GM19043 (cell line): ENCODE data around the gene ADD3.
"Not testable (repeated sequence)": the region's sequence is repeated elsewhere in the genome, so short reads cannot be mapped to it uniquely, and the experiment has no call there.

Experiments used
- ATAC-seq: cut with Tn5 transposase; IDR thresholded peaks from one replicate; pipeline ENCODE4 v1.9.1; 2021; ENCODE audit warnings: low read depth; ENCODE audit not compliant: unreplicated experiment

ADD3 gene

DNA sequence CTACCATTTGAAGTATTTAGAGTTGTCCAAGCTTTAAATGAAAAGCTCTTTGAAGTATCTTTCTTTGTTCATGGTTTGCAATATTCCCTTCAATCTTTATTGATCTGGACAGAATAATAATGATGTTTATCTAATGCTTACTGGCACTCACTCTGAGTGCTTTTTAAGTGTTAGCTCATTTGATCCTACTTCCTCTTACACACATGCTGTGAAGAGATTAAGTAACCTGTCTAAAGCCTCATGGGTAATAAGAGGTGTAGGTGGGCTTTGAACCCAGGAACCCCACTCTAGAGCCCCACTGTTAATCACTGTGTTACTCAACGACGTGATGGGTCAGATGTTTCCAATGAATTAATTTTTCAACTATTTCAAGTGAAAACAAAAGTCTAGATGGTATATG is 31.1 kb upstream of the ADD3 start:
- no peak for ATAC-seq

DNA sequence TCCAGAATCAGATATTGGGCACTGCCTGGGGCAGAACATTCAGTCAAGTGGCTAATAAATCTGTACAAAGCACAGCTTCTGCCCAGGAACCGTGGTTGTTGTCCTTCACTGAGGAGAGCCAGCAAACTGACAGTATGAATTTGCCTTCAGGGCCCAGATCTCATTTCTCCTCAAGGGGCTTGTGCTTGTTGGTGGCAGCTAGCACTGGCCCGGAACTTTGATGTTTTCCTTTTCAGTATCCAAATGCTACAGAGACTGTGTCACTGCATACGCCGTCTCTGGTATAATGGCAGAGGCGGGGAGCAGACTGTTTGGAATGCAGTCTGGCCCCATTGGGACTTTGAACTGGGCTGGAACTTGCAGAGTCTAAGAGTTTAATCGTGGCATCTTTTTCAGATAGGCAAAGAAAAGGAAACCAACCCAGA is 30.4 kb upstream of the ADD3 start:
- ATAC-seq = no peak

DNA sequence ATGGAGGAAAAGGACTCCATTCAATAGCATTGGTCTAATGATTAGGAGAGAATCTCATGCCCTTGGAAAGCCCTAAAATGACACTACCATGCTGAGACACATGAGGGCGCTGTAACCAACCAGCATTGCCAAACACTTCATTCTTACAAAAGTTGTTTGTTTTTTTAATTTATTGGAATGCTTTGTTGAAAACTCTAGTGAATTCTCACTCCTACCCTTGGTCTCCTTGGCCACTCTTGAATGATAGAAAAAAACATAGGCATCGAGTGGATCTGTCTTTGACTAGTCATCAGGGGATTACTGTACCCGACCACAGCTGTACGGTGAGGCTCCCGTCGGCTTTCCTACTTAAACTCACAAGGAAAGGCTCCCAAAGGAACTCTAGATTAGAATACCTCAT is 29.3 kb upstream of the ADD3 start:
- ATAC-seq = no peak

DNA sequence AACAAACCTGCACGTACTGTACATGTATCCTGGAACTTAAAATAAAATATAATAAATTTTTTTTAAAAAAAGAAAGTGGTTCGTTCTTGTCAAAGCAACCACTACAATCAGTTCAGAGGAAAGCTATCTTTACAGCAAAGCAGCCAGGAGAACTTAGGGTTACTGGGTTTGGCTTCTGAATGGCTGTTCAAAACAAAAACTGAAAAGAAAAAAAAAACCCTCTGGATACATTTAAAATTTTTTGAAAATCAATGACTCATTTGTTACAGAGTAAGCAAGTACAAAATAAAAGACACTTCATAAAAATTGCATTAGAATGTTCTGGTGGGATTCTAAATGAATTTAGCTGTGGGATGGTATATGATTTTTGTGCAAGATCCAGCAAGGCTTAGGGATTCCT is 28.6 kb upstream of the ADD3 start:
- ATAC-seq = no peak

DNA sequence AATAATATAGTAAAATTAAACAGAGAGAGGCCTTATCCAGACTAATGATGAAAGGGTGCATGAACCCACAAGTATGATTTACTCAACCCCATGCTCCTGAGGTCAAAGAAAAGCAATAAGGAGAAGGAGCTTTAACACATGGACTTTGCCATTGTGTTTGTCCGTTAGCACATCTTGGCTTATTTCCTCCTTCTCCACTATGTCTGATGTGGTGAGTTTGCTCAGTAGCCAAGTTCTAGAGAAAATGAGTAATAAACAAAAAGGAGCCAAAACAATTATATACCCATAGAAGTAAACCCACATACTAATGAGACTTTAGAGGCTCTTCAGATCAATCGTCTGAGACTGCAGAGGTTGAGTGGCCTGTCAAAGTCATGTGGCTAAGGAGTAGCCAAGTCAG is 26.1 kb upstream of the ADD3 start:
- no peak for ATAC-seq

DNA sequence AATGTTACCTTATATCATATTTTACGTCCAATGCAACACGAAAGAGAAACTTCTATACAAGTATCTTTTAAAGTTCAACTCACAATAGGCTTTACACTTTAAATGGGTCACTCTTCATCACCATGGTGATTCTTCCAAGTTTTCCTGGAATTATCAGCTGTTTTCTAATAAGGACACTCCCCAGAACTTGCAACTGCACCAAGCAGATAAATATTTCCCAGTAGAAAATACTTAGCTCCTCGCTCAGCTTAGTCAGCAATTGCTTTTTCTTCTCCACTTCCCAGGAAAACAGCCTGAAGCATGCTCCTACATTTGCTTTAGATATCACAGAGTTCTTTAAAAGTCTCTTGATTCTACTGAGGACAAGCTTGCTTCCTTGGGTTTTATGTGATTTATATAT is 25.7 kb upstream of the ADD3 start:
- no peak for ATAC-seq

DNA sequence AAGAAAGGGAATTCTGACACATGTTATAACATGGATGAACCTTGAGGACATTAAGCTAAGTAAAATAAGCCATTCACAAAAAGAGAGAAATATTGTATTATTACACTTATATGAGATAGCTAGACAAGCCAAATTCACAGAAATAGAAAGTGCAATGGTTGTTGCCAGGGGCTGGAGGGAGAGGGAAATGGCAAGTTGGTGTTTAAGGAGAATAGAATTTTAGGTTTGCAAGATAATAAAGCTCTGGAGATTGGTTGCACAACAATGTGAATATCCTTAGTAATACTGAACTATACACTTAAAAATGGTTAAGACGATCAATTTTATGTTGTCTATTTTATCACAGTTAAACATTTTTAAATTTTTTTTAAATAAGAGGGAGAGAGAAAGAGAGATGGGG is 25.0 kb upstream of the ADD3 start:
- no peak for ATAC-seq

DNA sequence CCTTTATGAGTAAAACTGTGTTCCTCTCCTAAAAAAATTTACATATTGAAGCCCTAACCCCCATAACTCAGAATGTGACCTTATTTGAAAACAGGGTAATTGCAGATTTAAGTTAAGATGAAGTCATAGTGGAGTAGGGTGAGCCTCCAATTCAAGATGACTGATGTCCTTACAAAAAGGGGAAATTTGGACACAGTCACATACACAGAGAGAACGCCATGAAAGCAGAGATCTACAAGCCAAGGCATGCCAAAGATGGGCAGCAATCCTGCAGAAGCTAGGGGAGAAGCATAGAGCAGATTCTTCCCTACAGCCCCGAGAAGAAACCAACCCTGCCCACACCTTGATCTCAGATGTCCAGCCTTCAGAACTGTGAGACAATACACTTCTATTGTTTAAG is 23.8 kb upstream of the ADD3 start:
- ATAC-seq = no peak

DNA sequence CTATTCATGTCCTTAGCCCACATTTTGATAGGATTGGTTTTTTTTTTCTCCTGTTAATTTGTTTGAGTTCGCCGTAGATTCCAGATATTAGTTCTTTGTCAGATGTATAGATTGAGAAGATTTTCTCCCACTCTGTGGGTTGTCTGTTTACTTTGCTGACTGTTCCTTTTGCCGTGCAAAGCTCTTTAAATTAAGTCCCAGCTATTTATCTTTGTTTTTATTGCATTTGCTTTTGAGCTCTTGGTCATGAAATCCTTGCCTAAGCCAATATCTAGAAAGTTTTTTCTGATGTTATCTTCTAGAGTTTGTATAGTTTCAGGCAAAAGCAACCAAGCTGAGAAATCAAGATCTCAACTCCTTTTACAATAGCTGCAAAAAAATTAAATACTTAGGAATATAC is 22.0 kb upstream of the ADD3 start:
- ATAC-seq = not testable (repeated sequence)

DNA sequence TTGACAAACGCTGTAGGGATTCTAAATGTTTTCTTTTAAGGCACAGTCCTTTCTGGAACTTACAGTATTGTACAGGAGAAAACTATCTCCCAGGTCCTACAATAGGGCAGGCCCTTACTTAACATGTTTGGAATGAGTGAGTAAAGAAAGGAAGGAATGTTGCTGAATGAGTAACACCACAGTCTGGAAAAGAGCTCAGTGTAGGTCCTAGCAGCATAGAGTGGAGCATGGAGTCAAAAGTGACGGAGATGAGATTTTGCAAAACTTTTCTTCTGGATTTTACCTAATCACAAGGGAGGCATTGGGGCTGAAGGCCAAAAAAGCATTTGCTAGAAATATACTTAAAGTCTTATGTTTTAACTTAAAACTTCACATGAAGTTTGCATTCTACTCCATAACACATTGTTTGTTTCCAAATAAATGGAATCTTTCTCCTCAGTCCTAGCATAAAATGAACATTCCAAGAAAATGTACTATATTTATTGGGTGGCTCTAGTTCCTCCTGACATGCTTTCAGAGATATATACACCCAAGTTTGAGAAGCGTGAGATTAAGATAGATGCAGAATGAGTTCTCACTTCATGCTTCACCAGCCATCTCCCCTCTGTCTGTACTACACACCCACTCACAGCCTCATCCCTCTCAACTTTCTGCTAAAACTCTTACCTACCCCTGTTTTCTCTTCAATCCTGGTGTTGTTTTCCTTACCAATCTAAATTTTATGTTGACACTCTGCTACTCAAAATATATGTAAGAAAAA is 20.2 kb upstream of the ADD3 start:
- no peak for ATAC-seq

DNA sequence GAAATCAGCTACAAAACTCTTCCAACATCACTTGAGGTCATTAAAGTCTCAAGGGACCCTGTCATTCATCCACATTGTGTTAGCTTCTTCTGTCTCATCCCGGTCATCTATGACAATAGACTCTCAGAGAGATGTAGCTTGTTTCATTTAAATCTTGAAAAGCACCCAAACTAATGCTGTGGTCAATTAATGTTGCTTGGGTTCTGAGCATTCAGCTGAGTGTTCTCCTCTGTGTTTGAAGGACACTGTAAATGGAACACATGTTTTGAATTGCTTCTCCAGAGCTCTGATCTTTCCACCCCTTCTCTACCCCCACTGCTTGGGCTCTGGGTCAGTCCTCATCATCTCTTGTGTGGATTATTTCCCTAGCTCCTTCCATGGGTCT is 19.6 kb upstream of the ADD3 start:
- no peak for ATAC-seq

DNA sequence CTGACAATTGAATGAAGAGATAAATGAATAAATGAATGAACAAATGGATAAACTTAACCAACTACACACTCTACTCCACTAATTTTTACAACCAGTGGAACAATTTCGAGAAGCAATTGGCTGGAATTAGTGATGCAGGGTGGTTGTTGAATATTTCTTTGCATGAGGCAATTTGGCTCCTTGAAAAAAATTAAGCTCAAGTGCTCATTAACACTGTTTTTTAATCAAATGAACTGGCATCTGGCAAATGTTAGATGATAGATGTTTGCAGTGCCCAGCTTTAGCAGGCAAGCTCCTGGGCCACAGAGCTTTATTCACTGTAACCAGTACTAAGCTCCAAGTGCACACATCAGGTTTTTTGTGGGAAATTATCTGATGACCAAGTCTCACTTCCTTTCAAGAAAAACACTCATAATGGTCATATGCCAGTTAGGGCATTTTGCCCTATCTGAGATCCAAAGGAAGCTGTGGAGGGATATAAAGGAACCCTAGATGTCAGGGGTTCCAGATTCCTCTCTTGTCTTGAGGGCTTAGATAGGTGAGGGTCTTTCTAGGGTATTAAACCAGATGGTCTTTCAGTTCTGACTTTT is 16.4 kb upstream of the ADD3 start:
- ATAC-seq = no peak

DNA sequence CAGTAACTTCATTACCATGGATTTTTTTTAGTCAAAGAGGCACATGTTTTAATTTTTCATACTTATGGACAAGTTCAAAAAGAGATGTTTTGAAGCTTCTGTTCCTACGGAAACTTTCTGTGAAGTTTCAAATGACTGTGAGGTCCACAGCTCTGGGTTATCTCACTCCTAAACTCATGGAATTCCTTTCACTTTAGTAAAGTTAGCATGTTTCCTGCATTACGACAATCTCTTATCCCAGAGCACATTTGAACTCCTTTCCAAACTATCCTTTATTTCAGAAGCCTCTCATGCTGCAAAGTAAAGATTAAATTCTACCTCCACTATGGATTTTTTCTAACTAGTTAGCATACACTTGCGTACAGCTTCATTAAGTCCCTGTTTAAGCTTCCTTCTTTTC is 15.3 kb upstream of the ADD3 start:
- no peak for ATAC-seq

DNA sequence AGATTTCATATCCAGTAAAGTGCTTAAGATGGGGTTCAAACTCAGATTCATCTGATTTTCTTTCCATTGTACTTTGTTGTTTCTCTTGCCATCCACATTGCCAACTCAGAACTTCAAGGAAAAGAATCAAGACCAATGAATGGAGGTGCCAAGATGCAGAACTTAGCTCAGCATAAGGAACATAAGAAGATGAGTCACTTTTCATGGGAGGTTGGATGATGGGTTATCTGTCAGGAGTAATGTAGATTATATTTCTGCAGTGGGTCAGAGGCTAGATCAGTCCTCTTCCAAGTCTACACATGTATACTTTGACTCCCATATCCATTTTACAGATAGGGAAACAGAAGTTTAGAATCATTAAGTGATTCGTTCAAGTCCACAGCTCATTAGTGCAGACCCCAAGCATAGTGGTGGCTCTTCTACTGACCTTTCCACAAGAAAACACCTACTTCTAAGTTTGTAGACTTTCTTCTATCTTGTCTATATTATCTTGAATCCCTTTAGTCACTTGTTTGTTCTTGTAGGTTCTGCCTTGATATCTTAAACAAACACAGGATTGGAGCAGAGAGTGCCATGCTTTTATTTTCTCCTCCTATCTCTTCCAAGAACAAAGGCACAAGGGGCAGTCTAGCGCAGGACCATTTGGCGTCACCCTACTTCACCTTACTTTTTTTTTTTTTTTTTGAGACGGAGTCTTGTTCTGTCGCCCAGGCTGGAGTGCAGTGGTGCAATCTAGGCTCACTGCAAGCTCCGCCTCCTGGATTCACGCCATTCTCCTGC is 14.0 kb upstream of the ADD3 start:
- ATAC-seq = no peak

DNA sequence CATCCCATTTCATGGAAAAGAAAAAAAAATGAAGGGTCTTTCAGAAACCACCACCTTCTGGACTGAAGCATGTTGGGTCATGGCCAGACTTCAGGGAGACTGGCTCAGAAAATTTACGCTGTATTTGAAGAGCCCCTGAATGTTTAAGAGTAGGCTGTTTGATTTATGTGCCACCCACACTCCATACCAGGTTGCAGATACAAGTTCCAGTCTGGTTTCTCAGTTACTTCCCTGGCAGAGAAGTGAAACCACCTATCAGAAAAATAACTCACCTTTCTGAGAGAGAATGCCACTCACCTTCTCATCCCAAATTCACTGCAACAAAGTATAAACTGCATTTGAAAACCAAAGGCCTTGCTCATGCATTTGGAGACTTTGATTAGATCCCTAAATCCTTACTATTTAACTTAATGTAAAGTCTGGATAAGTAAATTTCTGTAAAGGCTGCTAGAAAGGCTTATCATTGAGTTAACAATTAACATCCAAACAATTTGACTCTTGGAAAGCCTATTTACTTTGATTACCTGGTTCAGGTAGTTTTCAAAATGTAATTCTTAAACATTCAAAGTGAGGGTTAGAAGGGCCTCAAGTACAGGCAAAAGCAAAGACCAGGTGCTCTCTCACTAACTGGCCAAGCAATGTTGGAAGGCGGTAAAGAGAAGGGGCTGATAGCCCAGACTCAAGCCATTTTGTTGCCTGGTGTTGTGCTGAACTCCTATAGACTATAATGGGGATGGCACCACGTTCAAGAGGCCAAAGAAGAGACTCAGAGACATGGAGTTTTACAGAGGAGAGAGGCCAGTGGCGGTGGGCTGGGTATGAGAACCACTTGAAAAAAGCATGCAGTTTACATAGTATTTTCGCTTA is 12.8 kb upstream of the ADD3 start:
- ATAC-seq = no peak

DNA sequence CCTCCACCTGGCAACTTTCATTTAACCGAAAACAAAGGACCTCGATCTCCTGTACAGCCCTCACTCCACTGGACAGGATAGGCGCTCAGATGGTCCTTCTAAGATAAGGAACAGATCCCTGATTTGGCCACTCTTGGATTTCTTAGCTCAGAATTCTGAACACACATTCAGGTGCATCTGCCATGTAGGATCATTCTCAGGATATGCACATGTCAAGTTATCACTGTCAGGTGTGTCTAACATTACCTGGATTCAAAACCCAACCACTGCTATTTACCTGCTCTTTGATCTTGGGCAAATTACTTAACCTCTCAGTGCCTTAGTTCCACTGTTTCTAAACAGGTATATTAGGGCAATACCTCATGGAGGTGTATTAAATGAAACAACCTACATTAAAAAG is 12.2 kb upstream of the ADD3 start:
- ATAC-seq = no peak

DNA sequence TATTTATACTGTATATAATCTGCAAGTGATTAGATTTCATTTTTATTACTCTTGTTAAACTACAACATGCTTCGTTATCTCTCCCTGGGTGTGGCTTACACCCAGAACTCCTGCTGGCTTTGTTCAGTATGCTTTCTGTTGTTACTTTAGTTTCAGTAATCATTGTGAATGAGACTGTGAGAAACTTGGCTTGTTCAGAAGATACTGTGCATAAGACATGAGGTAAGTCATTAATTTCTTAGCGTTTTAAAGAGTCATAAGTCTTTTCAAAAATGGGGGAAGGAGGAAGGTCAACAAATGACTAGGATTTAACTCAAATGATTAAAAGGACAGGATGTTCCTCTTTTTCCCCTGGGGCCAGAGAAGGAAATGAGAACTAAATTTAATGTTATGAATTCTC is 11.6 kb upstream of the ADD3 start:
- ATAC-seq = peak; percentile 72

DNA sequence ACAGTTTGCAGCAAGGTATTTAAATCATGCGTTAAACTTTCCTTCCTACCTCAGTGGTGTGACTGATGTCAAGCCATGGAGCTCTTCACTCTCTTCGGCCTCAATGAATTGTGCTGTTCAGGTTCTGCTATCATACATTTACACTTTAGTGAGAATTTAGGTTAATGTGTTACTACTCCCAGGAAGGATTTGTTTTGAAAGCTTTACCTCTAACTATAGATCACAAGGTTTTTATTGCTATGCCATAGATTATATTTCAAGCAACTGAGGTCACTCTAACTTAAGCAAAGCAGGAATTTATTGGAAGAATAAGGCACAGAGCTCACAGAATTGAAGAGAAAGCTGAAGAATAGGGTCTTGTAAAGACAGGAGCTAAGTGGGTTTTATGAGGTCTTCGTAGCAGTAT is 11.0 kb upstream of the ADD3 start:
- peak; percentile 34 for ATAC-seq

DNA sequence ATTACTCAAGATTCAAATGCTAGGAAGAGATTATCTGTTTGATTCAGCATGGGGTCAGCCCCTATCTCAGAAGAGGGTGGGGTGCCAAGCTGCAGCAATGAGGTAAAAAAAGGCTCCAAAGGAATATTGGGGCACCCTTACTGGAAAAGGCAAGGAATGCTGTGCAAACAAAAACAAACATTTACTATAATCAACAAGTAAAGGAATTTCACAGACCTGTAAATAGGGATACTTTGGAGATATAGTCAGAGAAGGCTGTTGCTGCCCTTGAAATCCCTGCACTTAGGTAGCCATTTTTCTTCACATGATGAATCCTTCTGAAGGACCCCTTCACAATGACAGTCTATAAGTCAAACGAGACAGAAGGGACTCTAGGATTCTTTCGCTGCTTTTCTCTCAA is 10.6 kb upstream of the ADD3 start:
- no peak for ATAC-seq

DNA sequence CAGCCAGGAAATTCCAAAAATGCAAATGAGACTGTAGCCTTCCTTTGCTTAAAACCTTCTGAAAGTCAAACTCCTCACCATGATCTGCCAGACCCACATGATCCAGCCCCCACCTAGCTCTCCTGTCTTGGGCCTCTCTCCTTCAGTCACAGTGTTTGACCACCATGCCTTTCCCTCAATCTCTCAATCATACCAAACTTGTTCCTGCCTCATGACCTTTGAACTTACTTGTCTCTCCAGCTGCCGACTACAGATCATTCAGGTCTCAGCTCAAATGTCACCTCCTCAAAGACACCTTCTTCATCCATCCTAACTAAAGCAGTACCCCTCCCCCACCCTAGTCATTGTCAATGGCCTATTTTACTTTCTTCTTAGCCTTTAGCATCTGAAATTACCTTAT is 9.3 kb upstream of the ADD3 start:
- no peak for ATAC-seq
